Measurements from ENCODE around the gene MT2A. TPM values are rescaled to one million over a fixed set of nuclear protein-coding genes. Genes with fewer than 3 reads are reported as not detected.
"Not testable (repeated sequence)": the region's sequence is repeated elsewhere in the genome, so short reads cannot be mapped to it uniquely, and the experiment has no call there.

The MT2A gene
- total RNA-seq, 1 experiment from 2014 or later = 144 TPM

GRCh38 chr16:56621665-56622445 lies 13.5 kb downstream of the MT2A start:
- peaks cover 15% of the 10 kb centered on the region for H3K27me3 ChIP-seq
- H3K4me3 ChIP-seq; H3K36me3 ChIP-seq; H3K27ac ChIP-seq; H3K9me3 ChIP-seq (replicated peaks); H3K4me1 ChIP-seq; DNase-seq: not testable (repeated sequence)

DNA sequence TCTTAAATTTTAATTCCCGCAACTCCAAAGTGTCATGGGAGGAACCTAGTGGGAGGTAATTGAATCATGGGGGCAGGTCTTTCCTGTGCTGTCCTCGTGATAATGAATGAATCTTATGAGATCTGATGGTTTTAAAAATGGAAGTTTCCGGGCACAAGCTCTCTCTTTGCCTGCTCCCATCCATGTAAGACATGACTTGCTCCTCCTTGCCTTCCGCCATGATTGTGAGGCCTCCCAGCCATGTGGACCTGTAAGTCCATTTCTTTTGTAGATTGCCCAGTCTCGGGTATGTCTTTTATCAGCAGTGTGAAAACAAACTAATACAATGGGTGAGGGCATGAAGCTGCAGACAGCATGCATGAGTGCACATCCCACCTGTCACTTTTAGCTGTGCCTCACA lies 14.8 kb downstream of the MT2A start:
- peaks cover 15% of the 10 kb centered on the region for H3K27me3 ChIP-seq
- H3K27ac ChIP-seq; H3K4me3 ChIP-seq; H3K4me1 ChIP-seq; DNase-seq; H3K36me3 ChIP-seq; H3K9me3 ChIP-seq (replicated peaks): not testable (repeated sequence)

GRCh38 chr16:56623637-56624036 lies 15.3 kb downstream of the MT2A start:
- Histone ChIP-seq H3K4me3 (no peak overlapping the region), H3K9me3 (replicated peaks) (no peaks in the 10 kb centered on the region), H3K27me3 (peaks cover 11% of the 10 kb centered on the region), H3K4me1 (0 out of 2 replicates have a peak, but pooled peaks cover 2% of the 10 kb centered on the region), H3K27ac (no peak overlapping the region), H3K36me3 (no peaks in the 10 kb centered on the region)
- DNase-seq = no peak

DNA sequence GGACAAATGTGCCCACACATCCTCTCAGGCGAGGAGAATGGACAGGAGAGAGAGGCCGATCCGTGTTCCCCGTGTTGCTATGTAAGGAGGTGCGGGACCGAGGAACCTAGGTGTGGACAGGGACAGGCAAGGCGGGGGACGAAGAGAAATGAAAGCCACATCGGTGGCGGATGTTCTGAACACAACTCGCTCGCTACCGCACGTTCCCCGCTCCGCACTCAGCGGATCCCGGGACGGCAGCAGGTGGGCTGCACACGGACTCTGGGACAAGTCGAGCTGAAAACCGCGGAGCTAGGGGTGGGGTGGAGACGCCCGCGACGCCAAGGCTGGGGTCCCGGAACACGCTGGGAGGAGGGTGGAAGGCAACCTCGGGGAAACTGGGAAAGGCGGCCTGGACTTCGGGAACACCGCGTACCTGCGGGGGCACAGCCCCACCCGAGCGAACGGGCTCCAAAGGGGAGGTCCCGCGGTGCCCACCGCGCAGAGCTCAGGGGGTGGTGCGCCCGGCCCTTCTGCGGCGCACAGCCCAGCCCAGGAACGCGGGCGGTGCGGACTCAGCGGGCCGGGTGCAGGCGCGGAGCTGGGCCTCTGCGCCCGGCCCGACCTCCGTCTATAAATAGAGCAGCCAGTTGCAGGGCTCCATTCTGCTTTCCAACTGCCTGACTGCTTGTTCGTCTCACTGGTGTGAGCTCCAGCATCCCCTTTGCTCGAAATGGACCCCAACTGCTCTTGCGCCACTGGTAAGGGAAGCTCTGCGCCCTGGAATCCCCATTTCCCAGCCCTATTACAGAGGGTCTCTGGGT lies 17.0 kb downstream of the MT2A start, which contains the start of gene MT1E:
Gene MT1E, plus strand, starts transcription at position 642 of the 803 bp plus-strand sequence. Its CDS starts 71 bp downstream, at position 713.
- Histone ChIP-seq H3K4me3 (no peak within 1 kb of the TSS), H3K27ac (no peak within 1 kb of the TSS), H3K27me3 (no peaks in the 10 kb centered on the region), H3K36me3 (no peaks in the 10 kb centered on the region), H3K4me1 (0 out of 2 replicates have a peak, but pooled peaks cover 2% of the 10 kb centered on the region), H3K9me3 (replicated peaks) (no peaks in the 10 kb centered on the region)
- no peak for DNase-seq

DNA sequence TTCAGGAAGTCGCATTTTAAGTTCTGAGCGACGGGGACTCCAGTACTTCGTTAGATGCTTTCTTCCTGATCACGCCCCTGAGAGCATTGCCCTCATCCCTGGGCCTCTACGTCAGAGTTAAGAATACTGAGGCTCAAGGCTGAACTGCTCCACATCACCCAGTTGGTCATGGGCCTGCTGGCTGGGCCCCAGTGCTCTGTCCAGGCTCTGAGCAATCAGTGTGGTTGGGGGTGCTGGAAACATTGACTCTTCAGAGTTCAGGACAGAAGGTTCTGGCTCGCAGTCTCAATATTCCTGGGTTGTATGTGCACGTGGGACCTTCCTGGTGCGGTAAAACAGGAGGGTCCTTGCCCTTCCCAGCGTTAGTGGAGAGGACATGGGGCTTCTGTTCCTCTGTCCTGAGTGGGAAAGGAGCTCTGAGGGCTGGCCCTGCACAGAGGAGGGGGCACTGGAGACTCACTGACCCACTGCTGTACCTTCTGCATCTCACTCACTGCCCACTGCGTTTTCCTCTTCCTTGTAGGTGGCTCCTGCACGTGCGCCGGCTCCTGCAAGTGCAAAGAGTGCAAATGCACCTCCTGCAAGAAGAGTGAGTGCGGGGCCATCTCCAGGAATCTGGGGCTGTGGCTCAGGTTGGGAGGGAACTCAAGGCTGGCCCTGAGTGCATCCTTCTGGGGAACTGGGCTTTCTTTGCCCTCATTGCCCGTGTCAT lies 17.7 kb downstream of the MT2A start:
- no peak overlapping the region for H3K4me3 ChIP-seq
- H3K4me1 ChIP-seq = 0 out of 2 replicates have a peak, but pooled peaks cover 2% of the 10 kb centered on the region
- H3K27me3 ChIP-seq = no peaks in the 10 kb centered on the region
- H3K36me3 ChIP-seq = no peaks in the 10 kb centered on the region
- no peaks in the 10 kb centered on the region for H3K9me3 ChIP-seq (replicated peaks)
- no peak overlapping the region for H3K27ac ChIP-seq
- no peak for DNase-seq

DNA sequence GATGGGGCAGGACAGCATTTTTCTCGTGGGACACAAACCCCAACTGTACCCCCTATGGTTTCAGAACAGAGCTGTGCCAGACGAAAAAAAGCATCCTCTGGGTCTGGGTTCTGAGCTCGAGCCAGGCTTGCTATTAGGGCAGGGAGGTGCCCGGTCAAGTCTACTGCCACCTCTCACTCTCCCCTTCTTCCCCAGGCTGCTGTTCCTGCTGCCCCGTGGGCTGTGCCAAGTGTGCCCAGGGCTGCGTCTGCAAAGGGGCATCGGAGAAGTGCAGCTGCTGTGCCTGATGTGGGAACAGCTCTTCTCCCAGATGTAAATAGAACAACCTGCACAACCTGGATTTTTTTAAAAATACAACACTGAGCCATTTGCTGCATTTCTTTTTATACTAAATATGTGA lies 18.3 kb downstream of the MT2A start:
- Histone ChIP-seq H3K4me3 (no peak overlapping the region), H3K27me3 (no peaks in the 10 kb centered on the region)
- no peak for DNase-seq

GRCh38 chr16:56628486-56629350 lies 20.3 kb downstream of the MT2A start:
- Histone ChIP-seq H3K9me3 (replicated peaks) (no peaks in the 10 kb centered on the region), H3K36me3 (no peaks in the 10 kb centered on the region), H3K4me1 (0 out of 2 replicates have a peak, but pooled peaks cover 2% of the 10 kb centered on the region), H3K4me3 (no peak overlapping the region), H3K27me3 (peaks cover 3% of the 10 kb centered on the region), H3K27ac (no peak overlapping the region)
- peak in 1 of 2 experiments; percentile 18 for DNase-seq

More for the DNA sequence above, 18.3 kb downstream of the MT2A start:
- no peaks in the 10 kb centered on the region for H3K36me3 ChIP-seq
- 0 out of 2 replicates have a peak, but pooled peaks cover 2% of the 10 kb centered on the region for H3K4me1 ChIP-seq
- no peaks in the 10 kb centered on the region for H3K9me3 ChIP-seq (replicated peaks)
- no peak overlapping the region for H3K27ac ChIP-seq

- Histone ChIP-seq H3K27ac (no peak overlapping the region), H3K36me3 (no peaks in the 10 kb centered on the region), H3K9me3 (replicated peaks) (no peaks in the 10 kb centered on the region), H3K4me3 (no peak overlapping the region), H3K27me3 (peaks cover 3% of the 10 kb centered on the region), H3K4me1 (0 out of 2 replicates have a peak, but pooled peaks cover 2% of the 10 kb centered on the region)
- DNase-seq = no peak
Measured at GRCh38 chr16:56629531-56629930, 21.1 kb downstream of the MT2A start.

DNA sequence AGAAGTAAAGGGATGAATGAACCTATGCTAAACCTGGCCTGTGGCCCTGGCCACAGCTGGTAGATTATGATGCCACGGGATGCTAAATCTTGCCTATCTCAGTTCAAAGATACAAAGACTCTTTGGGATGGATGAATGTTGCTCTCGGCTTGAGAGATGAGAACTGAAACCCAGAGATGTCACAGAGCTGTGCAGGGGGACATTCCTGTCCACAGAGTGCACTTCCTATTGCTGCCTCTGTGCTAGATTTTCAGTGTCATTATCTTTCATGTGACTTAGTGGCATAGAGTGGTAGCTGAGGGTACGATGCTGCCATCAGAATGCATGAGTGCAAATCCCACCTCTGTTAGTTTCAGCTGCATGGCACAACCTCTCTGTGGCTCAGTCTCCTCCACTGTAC lies 21.8 kb downstream of the MT2A start:
- no peaks in the 10 kb centered on the region for H3K36me3 ChIP-seq
- H3K4me1 ChIP-seq = 0 out of 2 replicates have a peak, but pooled peaks cover 2% of the 10 kb centered on the region
- DNase-seq = no peak
- no peaks in the 10 kb centered on the region for H3K9me3 ChIP-seq (replicated peaks)
- H3K27me3 ChIP-seq = peaks cover 3% of the 10 kb centered on the region
- H3K27ac ChIP-seq = no peak overlapping the region
- H3K4me3 ChIP-seq = no peak overlapping the region

DNA sequence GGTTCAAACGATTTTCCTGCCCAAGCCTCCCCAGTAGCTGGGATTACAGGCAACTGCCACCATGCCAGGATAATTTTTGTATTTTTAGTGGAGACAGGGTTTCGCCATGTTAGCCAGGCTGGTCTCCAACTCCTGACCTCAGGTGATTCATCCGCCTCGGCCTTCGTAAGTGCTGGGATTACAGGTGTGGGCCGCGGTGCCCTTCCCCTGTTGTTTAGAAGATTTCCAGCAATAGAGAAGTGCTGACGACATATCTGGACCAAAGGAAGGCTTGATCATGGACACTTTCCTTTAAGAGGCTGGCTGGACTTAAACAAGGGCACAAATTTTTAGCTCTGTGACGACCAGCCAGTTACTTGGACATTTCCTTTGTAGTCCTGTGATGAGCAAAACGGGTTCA lies 22.8 kb downstream of the MT2A start:
- H3K27me3 ChIP-seq = peaks cover 3% of the 10 kb centered on the region
- H3K4me3 ChIP-seq = no peak overlapping the region
- no peaks in the 10 kb centered on the region for H3K36me3 ChIP-seq
- DNase-seq = no peak
- no peaks in the 10 kb centered on the region for H3K9me3 ChIP-seq (replicated peaks)
- H3K4me1 ChIP-seq = 0 out of 2 replicates have a peak, but pooled peaks cover 2% of the 10 kb centered on the region
- no peak overlapping the region for H3K27ac ChIP-seq

DNA sequence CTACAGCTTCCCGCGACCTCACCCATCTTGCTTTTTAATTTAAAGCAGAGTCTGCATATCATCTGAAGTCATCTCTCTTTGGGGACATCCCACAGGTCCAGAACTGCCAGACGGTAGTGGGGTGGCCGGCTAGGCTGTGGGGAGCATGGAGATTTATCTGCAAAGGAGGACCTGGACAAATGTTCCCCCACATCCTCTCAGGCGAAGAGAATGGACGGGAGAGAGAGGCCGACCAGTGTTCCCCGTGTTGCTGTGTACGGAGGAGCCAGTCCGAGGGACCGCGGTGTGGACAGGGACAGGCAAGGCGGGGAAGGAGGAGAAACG lies 23.4 kb downstream of the MT2A start:
- H3K36me3 ChIP-seq = no peaks in the 10 kb centered on the region
- no peak for DNase-seq
- H3K4me3 ChIP-seq = no peak overlapping the region
- H3K27me3 ChIP-seq = peaks cover 3% of the 10 kb centered on the region
- no peak overlapping the region for H3K27ac ChIP-seq
- no peaks in the 10 kb centered on the region for H3K9me3 ChIP-seq (replicated peaks)
- 0 out of 2 replicates have a peak, but pooled peaks cover 2% of the 10 kb centered on the region for H3K4me1 ChIP-seq

DNA sequence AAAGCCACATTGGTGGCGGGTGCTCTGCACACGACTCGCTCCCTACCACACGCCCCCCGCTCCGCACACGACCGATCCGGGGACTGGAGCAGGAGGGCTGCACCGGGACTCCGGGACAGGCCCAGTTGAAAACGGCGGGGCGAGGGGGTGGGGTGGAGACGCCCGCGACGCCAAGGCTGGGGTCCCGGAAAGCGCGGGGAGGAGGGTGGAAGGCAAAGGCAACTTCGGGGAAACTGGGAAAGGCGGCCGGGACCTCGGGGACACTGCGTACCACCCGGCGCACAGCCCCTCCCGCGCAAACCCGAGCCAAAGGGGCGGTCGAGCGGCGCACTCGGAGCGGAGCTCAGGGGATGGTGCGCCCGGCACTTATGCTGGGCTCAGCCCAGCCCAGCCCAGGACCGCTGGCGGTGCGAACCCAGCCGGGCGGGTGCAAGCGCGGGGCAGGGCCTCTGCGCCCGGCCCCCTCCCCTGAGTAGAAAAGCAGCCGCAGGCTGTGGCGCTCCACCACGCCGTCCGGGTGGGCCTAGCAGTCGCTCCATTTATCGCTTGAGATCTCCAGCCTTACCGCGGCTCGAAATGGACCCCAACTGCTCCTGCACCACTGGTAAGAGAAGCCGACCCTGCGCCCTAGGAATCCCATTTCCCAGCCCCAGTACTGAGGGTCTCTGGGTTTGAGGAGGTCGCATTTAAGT lies 23.9 kb downstream of the MT2A start, which contains the start of gene MT1M:
Gene MT1M, plus strand, starts transcription at position 504 of the 692 bp plus-strand sequence. Its CDS starts 73 bp downstream, at position 577.
- DNase-seq = no peak
- H3K27ac ChIP-seq = no peak within 1 kb of the TSS
- H3K4me3 ChIP-seq = no peak within 1 kb of the TSS
- no peaks in the 10 kb centered on the region for H3K4me1 ChIP-seq
- H3K27me3 ChIP-seq = peaks cover 3% of the 10 kb centered on the region
- H3K36me3 ChIP-seq = no peaks in the 10 kb centered on the region
- H3K9me3 ChIP-seq (replicated peaks) = no peaks in the 10 kb centered on the region

DNA sequence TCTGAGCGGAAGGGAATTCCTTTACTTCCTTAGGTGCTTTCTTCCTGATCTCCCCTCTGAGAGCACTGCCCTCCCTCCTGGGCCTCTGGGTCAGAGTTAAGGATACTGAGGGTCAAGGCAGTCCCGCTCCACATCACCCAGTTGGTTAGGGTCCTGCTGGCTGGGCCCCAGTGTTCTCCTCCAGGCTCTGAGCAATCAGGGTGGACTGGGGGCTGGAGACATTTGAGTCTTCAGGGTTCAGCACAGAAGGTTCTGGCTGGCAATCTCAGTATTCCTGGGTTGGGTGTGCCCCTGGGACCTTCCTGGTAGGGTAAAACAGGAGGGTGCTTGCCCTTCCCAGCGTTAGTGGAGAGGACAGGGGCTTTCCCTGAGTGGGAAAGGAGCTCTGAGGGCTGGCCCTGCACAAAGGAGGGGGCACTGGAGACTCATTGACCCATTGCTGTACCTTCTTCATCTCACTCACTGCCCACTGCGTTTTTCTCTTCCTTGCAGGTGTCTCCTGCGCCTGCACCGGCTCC lies 24.5 kb downstream of the MT2A start:
- Histone ChIP-seq H3K4me1 (no peaks in the 10 kb centered on the region), H3K36me3 (no peaks in the 10 kb centered on the region), H3K9me3 (replicated peaks) (no peaks in the 10 kb centered on the region), H3K27me3 (peaks cover 3% of the 10 kb centered on the region), H3K27ac (no peak overlapping the region), H3K4me3 (no peak overlapping the region)
- DNase-seq = no peak
